Keratinocyte (primary cell): Measurements from ENCODE around the gene AGR2.

Experiments
- CTCF ChIP-seq, 3 experiments: IDR thresholded peaks in 1 of 3; conservative IDR thresholded peaks in 1 of 3; optimal IDR thresholded peaks in 1 of 3; 2 replicates in 2 of 3; 3 replicates in 1 of 3; pipeline versions ENCODE3 to v1.5.1; 2011; ENCODE audit warnings: low read length in 3 of 3, mild to moderate bottlenecking in 3 of 3, moderate library complexity in 2 of 3, control low read depth in 1 of 3, inconsistent platforms in 1 of 3; ENCODE audit not compliant: insufficient read depth in 2 of 3; ENCODE audit errors: extremely low read depth in 1 of 3
- EZH2 ChIP-seq: IDR thresholded peaks from one replicate; pipeline ENCODE4 v1.6.1; 2012; ENCODE audit warnings: inconsistent platforms, mild to moderate bottlenecking, low read length, moderate library complexity

- TF ChIP-seq CTCF (optimal IDR thresholded peaks at IDR 0.05 in 1 of 3, IDR thresholded peaks at IDR 0.05 in 1 of 3, conservative IDR thresholded peaks at IDR 0.05 in 1 of 3; ENCODE audit: extremely low read depth in 1 of 3, insufficient read depth in 2 of 3, low read length in 3 of 3), result no peak
- no peak for TF ChIP-seq EZH2
Measured at GRCh38 chr7:16758631-16759611, 45.9 kb downstream of the AGR2 start.
